GM12864 (cell line): ENCODE results near the gene NCOA5.

Experiments
- DNase-seq: peaks from one replicate; pipeline ENCODE4 v3.0.0-alpha.2; 2011; ENCODE audit warnings: low read depth
- H3K4me3 ChIP-seq: 2 replicates; pipeline ENCODE4 v1.5.1; 2011; ENCODE audit warnings: mild to moderate bottlenecking, low read depth, low read length, control low read depth
- TF ChIP-seq, protein P1 (sequence below): IDR thresholded peaks from 2 replicates; pipeline ENCODE4 v1.5.1; 2011; ENCODE audit warnings: low read depth, mild to moderate bottlenecking, moderate library complexity, low read length, control low read depth, inconsistent platforms; ENCODE audit errors: missing control alignments

Gene NCOA5

DNA sequence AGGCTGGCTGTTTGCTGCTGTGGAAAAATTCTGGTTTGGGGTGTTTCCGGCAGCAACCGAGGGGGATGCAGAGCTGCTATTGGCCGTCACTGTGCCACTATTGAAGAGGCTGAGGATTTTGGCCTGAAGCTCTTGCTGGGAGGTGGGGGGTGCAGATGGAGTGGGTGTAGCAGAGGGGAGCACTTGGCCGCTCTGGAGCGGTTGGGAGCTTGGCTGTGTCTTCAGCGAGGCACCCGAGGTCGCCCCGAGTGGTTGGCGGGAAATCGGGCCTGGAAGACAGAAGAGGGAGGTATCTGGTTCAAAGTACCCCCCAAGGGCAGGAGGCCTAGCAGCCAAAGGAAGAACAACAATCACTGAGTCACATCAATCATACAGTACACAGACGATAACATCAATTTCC, 27.1 kb downstream of the NCOA5 start:
- no peak overlapping the region for H3K4me3 ChIP-seq
- TF ChIP-seq, protein P1, sequence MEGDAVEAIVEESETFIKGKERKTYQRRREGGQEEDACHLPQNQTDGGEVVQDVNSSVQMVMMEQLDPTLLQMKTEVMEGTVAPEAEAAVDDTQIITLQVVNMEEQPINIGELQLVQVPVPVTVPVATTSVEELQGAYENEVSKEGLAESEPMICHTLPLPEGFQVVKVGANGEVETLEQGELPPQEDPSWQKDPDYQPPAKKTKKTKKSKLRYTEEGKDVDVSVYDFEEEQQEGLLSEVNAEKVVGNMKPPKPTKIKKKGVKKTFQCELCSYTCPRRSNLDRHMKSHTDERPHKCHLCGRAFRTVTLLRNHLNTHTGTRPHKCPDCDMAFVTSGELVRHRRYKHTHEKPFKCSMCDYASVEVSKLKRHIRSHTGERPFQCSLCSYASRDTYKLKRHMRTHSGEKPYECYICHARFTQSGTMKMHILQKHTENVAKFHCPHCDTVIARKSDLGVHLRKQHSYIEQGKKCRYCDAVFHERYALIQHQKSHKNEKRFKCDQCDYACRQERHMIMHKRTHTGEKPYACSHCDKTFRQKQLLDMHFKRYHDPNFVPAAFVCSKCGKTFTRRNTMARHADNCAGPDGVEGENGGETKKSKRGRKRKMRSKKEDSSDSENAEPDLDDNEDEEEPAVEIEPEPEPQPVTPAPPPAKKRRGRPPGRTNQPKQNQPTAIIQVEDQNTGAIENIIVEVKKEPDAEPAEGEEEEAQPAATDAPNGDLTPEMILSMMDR, result no peak
- no peak for DNase-seq

DNA sequence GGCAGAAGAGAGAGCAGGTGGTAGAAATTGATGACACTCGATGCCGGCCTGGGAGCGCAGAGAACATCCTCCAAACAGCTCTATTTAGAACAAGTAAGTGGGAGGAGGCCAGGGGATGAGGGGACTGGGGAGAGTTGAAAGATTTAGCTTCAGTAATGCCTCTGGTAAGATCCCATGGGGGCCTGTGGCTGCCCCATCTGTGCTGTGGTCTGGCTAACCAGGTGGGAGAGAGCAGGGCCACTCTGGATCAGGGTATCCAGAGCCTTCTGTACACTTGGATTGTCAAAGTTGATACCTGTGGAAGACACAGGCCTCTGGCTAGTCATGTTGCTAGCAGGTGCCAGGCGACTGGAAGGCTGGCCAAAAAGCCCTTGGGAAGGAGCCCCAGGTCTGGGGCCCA, 27.6 kb downstream of the NCOA5 start:
- TF ChIP-seq, protein P1, result no peak
- no peak for DNase-seq
- no peak overlapping the region for H3K4me3 ChIP-seq

DNA sequence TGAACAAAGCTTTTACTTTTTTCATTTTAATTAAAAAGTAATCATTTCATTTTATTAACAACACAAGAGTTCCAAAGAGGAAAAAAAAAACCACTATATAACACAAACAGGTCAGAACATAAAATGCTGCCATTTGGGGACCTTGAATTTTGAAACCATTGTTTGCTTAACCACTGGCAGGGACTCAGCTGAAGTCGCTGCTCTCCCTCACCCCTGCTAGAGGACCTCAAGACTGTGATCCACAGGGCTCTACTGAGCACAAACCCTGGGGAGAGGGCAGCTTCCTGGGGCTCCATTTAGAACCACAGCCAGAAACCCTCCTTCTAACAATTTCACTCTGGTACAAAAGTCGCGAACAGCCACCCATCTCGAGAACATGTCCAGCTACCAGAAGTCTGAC, 28.8 kb downstream of the NCOA5 start:
- no peak for DNase-seq
- TF ChIP-seq, protein P1, result no peak
- no peak overlapping the region for H3K4me3 ChIP-seq

DNA sequence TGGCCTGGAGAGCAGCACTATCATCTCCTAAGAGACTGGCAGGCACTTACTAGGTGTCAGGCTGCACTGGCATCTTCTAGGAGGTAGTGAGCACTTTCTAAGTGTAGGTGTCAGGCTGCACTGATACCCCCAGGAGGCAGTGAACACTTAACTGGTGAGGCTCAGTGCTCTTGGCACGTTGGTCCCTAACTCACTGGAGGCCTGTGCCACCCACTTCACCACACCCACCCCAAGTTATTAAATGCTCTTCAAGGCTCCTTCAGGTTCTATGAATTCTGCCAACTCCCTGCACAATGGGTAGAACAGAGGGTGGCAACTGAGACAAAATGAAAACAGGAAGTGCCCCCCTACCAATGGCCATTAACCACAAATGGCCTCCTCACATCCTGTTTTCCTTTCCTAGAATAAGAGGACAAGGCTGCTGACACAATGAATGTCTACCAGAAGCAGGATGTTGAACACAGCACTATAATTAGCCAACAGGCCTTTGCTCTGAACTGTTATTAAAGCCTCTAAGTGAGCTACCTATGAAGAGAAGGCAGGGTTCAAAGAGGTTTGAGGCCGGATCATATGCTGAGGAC, 29.4 kb downstream of the NCOA5 start:
- TF ChIP-seq, protein P1, result no peak
- no peak overlapping the region for H3K4me3 ChIP-seq
- DNase-seq, result no peak

DNA sequence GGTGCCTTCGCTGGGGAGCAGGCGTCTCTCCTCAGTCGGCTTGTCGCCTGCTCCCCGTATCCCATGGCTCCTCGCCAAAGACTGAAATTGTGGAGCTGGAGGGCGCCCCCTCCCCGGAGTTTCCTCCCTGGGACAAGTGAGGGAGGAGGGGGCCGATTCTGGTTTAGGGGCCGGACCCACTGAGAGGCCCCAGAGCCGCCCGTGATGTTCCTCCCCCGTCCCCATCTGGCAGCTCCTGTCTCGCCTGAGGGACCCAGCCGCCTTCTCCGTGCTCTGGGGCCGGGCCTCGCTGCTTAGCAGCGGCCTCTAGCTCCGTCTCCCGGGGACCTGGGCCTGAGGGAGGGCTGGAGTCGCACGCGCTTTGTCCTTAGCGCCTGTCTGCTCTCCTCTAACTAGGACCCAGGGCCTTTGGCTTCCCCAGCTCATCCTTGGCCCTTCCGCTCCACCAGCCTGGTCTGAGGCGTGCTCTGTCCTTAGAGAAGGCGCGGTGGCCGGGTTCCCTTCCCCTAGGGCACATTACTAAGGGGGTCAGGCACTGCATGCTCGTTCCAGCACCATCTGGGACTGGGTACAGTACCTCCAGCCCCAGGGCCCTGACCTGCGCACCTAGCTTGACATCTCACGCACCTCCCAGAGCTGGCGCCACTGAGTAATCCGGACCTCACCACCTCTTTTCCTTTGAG, 31.0 kb downstream of the NCOA5 start:
- H3K4me3 ChIP-seq, result no peak overlapping the region
- DNase-seq, result no peak
- TF ChIP-seq, protein P1, result no peak

DNA sequence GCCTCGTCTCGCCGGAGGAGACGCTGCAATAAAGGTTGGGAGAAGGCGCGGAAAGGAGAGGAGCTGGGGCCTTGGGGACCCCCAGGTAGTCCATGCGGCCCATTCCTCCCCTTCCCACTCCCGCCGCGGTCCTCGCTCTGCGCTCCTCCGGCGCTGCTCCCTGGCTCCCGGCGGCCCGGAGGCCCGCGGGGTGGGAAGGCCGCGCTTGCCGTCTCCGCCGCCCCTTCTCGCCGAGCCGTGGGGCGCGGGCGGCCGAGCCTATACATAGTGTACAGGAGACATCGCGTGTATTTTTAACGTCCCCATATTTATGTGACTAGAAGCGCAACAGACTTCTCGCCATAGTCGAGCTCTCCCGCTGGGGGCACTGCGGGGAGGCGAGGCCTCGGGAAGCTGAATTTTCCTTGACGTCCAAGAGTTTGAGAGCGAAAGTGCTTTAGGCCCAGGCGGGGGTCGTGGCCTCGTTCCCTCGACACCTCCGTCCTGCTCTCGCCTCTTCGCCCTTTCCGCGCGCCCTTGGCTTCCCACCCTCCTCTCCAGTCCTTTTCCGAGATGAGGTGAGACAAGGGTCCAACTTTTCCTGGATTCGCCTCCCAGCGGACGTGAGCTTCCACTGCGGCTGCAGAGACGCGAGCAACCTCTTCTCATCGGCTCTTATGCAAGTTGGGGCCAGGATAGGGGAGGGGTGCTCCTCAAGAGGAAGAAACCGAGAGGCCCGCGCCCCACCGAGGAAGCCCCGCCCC, 31.7 kb downstream of the NCOA5 start:
- H3K4me3 ChIP-seq, result no peak overlapping the region
- TF ChIP-seq, protein P1, result peak; percentile 24
- DNase-seq, result no peak
